Measurements from ENCODE around the gene TIAL1. TPM values are rescaled to one million over a fixed set of nuclear protein-coding genes. Genes with fewer than 3 reads are reported as not detected.

TIAL1 gene
- total and polyA plus RNA-seq, 2 donors (not counting 3 experiments of a cell fraction or from before 2014, with no cell fraction given): 57.7 to 150 TPM

- no peaks in the 10 kb centered on the region for H3K9me1 ChIP-seq (replicated peaks; ENCODE audit: control insufficient read depth, extremely low read depth, insufficient read depth, low read length)
- ChIA-PET CTCF (interaction anchor here (0.6 to 3.9 kb wide), 33 partner anchors 8 to 463 kb away, joined by 3 to 69 read pairs (median 4); partner anchors contain the start of genes BAG3, DENND10, GRK5 and INPP5F), POLR2A (interaction anchor here (0.9 kb wide), 1 partner anchor 183 kb away, joined by 3 read pairs; the partner anchor contains the start of gene INPP5F)
- no peaks in the 10 kb centered on the region for H3K9me3 ChIP-seq (replicated peaks; ENCODE audit: control insufficient read depth, insufficient read depth, low read length)
- dilution Hi-C loops (cut with MboI; ENCODE audit: extremely low pct_ligation_motif_present, low sequenced_read_pairs): no loop called here
- H3K4me3 ChIP-seq (replicated peaks in 1 of 3; ENCODE audit: insufficient read depth in 1 of 3, low read depth in 1 of 3, low read length in 3 of 3): peak within 1 kb of the TSS; percentile 65 to 81 (median 67)
- H4K20me1 ChIP-seq (replicated peaks; ENCODE audit: control insufficient read depth, extremely low read depth, insufficient read depth, low read length): no peaks in the 10 kb centered on the region
- no peaks in the 10 kb centered on the region for H3K79me2 ChIP-seq (ENCODE audit: control insufficient read depth, insufficient read depth, low read length)
- peak; percentile 35 for DNase-seq (ENCODE audit: low read depth, low spot score)
- H3K4me2 ChIP-seq (ENCODE audit: insufficient read depth, low read length): peak within 1 kb of the TSS; percentile 90
- intact Hi-C loops (cut with micrococcal nuclease): loop anchor here (5.0 kb wide), 1 partner anchor 95 kb away; no protein-coding TSS in a partner anchor
- no peaks in the 10 kb centered on the region for H3K36me3 ChIP-seq (ENCODE audit: control insufficient read depth in 2 of 2, extremely low read depth in 1 of 2, insufficient read depth in 2 of 2, low read length in 2 of 2)
- H3K4me1 ChIP-seq (ENCODE audit: control insufficient read depth, extremely low read depth, insufficient read depth, low read length): peaks cover 6% of the 10 kb centered on the region
- H3K9ac ChIP-seq (replicated peaks; ENCODE audit: extremely low read depth, insufficient read depth, low read length): peak within 1 kb of the TSS; percentile 26
- H2AFZ ChIP-seq (ENCODE audit: low read depth, low read length): peak within 1 kb of the TSS; percentile 78
- peaks cover 0 to 1% of the 10 kb centered on the region in 2 experiments for H3K27me3 ChIP-seq (ENCODE audit: control insufficient read depth in 2 of 2, insufficient read depth in 2 of 2, low read length in 2 of 2)
- no peak within 1 kb of the TSS for H3K27ac ChIP-seq (ENCODE audit: insufficient read depth, low read depth, low read length)
- TF ChIP-seq CTCF (IDR thresholded peaks at IDR 0.05; ENCODE audit: extremely low read depth in 1 of 2, insufficient read depth in 1 of 2, low read depth in 1 of 2, low read length in 2 of 2) (no peak), POLR2AphosphoS5 (IDR thresholded peaks at IDR 0.05; ENCODE audit: insufficient read depth, low read depth, low read length) (peak; percentile 77), POLR2A (IDR thresholded peaks at IDR 0.05; ENCODE audit: low read depth, low read length) (peak; percentile 85)
- BruUV-seq (replicated peaks): no TSS peak
- FAIRE-seq: peak; percentile 46
These were observed 54.3 kb downstream of the TIAL1 start, which contains the start of gene RGS10 for GRCh38 chr10:119542357-119542987. Gene RGS10, minus strand, starts transcription at chr10:119542719. Its CDS starts 81 bp downstream, at chr10:119542638.

Measured in endothelial cell of umbilical vein (primary cell).